NCI-H1694 treated with DMSO at 0.1 percent for 48 hours (cell line): ENCODE measurements around the gene ENAM.
A peak's percentile ranks its signal among the peaks of the same experiment; 100 is the strongest.
"Not testable (repeated sequence)": the region's sequence is repeated elsewhere in the genome, so short reads cannot be mapped to it uniquely, and the experiment has no call there.

Experiments used
- DNase-seq: peaks from one replicate; lab custom pipeline; 2025; lab: John Stamatoyannopoulos, UW

ENAM gene

GRCh38 chr4:70624226-70624793, 4.2 kb upstream of the ENAM start:
- DNase-seq, result no peak

DNA sequence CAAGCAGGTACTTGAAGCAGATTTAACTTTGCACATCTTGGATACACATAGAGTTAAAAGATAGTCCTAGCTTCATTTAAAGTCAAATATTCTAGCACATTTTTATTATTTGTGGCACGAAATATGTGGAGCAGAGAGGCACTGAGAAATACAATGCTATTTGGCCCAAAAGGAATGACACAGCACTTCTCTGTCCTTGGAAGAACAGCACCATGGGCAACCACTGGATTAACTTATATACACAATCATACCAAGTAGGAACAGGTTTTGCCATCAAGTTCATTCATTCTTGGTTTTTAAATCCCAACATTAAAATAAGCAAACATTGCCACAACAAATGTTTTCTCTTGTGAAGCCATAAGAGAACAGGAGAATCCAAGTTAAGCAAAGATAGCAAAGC, 924 bp upstream of the ENAM start:
- DNase-seq, result no peak

GRCh38 chr4:70629469-70630090, 1.0 kb downstream of the ENAM start:
- DNase-seq, result no peak

DNA sequence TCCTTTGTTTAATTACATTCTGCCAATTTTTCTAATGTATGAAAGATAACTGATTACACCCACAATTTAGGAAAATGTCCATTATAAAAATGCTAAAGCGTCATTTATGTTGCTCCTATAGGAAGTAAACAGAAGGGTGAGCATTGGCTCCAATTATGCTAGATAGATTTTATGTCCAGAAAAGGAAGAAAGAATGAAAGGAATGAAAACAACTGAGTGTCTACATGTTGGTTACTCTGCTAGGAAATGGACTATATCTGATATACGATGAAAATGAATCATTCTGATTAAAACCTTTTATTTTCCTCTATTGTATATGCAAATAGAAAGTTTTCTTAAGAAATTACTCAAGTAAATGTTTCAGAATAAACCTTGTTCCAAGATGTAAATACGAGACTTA, 1.6 kb downstream of the ENAM start:
- DNase-seq, result no peak

- no peak for DNase-seq
Measured at GRCh38 chr4:70632028-70632427, 3.5 kb downstream of the ENAM start.

DNA sequence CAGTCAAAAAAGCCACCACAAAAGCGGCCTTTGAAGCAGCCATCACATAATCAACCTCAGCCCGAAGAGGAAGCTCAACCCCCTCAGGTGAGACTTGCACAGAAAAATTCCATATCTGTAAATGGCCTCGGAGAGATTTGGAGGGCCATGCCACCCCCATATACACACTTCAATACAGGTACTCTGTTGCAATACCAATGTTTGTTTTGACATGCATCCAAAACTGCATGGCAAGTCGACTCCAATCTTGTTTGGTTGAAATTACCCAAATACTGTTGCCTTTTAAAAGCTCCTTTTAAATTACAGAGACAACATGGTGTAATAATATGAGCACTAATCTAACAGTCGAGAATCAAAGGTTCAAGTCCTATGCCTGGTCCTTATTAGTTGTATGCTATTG, 5.9 kb downstream of the ENAM start:
- DNase-seq, result no peak

GRCh38 chr4:70637239-70637913, 8.8 kb downstream of the ENAM start:
- DNase-seq, result no peak

GRCh38 chr4:70640192-70640591, 11.6 kb downstream of the ENAM start:
- DNase-seq, result no peak

DNA sequence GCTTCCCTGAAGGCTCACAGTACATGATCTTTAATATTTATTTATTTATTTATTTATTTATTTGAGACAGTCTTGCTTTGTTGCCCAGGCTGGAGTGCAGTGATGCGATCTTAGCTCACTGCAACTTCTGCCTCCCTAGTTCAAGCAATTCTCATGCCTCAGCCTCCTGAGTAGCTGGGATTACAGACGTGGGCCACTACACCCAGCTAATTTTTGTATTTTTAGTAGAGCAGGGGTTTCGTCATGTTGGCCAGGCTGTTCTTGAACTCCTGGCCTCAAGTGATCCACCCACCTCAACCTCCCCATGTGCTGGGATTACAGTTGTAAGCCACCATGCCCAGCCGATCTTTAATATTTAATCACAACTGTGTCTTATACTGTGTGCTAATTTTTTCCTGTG, 22.2 kb downstream of the ENAM start:
- DNase-seq, result not testable (repeated sequence)

DNA sequence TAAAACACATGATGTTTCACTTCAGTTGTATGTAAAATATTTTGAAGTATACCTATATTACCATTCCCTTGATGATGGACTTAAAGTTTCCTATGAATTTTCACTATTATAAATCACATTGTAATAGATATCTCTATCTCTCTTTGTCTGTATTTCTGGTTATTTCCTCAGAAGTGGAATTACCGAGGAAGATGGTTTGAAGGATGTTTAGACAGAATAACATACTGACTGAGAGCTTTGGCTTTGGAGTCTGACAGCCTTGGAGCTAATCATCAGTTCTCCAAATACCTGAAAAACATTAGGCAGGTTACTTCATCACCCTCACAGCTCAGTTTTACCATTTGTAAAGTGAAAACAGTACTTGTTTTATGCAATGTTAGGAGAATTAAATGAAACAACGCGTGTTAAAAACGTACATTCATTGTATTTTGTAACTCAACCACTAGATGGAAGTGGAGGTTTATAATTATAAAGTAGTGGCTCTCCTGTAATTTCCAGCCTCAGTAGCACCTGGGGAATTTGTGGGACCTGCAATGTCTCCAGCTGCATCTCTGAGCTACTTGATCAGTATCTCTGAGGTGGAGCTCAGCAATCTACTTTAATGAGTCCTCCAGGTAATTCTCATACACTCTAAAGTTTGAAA, 23.4 kb downstream of the ENAM start:
- DNase-seq, result peak; percentile 32

GRCh38 chr4:70654605-70655011, 26.1 kb downstream of the ENAM start:
- DNase-seq, result no peak

DNA sequence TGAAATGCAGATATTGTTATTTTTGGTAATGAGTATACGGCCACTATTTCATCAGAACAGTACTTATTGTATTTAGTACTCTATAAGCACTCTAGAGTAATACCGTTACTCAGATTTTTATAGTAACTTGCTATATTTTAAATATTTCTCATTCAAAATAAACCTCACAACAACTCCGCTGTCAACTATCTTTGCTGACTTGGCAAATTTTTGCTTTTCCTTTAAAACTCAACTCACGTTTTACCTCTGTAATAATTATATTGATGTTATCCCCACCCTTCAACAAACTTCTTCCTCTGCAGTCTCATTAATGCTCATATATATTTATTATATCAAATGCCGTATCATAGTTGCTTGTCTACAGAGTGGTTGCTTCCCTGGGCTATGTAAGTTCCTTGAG, 28.8 kb downstream of the ENAM start:
- no peak for DNase-seq

- no peak for DNase-seq
Measured at GRCh38 chr4:70658418-70658817, 29.9 kb downstream of the ENAM start.

DNA sequence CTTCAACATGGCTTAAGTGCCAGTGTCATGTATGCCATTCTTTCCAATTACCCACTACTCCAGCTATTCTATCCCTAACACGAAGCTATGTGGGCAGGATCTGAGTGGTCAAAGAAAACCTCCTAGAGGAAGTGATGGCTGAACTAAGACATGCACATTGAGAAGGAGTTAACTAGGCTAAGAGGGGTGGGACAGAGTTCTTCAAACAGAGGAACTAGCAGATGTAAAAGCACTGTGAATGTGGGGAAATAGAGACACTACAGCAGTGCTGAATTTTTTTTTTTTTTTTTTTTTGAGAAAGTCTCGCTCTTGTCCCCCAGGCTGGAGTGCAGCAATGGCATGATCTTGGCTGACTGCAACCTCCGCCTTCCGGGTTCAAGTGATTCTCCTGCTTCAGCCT, 31.6 kb downstream of the ENAM start:
- no peak for DNase-seq

- not testable (repeated sequence) for DNase-seq
Measured at GRCh38 chr4:70661309-70661922, 32.9 kb downstream of the ENAM start.

GRCh38 chr4:70666369-70666768, 37.8 kb downstream of the ENAM start, which contains the start of gene JCHAIN:
Gene JCHAIN (minus strand): TSS chr4:70666508. CDS start chr4:70666490, 18 bp downstream.
- DNase-seq, result no peak

GRCh38 chr4:70667740-70668535, 39.4 kb downstream of the ENAM start:
- DNase-seq, result no peak

DNA sequence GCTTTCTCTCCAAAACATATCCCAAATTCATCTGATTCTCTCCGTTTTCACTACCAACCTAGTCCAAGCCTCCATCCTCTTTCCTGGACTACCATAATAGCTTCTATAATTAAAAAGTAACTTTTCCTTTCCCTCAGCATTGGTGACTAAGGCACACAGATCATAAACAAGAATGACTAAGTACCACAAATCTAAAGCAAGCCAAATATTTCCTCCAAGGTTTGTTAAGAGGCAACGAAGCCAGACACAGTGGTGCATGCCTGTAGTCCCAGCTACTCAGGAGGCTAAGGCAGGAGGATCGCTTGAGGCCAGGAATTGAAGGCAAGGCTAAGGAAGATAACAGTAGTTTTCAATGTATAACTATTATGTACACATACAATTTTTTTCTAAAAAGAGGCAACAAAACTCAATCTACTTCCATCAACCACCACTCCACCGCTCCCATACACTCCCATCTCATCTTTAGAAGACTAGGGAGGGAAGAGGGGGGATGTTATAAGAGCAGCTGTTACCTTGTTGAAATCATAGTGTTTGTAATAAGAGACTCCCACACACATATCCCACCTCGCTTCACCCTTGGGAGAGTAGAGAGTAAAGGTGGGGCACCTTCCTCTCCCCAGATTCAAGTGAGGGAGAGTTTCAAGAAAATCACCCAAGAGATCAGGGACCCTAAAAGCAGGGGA, 41.9 kb downstream of the ENAM start:
- DNase-seq, result no peak

DNA sequence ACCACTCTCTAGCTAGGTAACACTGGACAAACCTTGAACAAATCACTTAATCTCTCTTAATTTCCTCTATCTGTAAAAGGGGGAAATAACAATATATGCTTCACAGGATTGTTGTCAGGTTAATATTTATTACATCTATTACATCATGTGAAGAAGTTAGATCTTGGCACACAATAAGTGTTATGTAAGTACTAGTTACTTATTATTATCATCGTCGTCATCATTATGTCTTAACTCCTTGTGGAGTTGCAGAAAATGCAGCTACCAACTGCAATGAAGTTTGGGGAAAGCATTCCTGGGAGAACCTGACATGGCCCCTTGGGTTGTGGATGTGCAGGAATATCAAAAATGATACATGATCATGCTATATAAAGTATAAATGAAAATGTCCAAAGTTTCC, 42.5 kb downstream of the ENAM start:
- no peak for DNase-seq

DNA sequence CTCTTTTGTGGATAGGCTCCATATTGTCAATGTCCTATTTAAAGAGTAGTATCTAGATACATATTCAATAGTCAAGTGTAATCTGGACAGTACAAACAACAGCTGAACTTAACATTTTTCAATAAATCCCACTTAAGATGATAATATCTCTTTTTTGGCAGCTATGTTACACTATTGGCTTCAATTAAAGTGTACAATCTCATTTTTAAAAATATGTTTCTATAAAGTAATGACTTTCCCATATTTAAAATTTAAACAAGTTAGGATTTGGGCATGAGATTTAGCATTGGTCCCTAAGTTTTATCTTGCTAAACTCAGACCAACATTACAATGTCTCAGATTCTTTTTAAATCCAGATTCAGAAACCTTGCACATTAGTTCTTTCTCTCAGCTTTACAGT, 45.6 kb downstream of the ENAM start:
- no peak for DNase-seq

GRCh38 chr4:70674731-70675130, 46.2 kb downstream of the ENAM start:
- no peak for DNase-seq
